ENCODE data around the gene NIPAL4.

NIPAL4 gene

DNA sequence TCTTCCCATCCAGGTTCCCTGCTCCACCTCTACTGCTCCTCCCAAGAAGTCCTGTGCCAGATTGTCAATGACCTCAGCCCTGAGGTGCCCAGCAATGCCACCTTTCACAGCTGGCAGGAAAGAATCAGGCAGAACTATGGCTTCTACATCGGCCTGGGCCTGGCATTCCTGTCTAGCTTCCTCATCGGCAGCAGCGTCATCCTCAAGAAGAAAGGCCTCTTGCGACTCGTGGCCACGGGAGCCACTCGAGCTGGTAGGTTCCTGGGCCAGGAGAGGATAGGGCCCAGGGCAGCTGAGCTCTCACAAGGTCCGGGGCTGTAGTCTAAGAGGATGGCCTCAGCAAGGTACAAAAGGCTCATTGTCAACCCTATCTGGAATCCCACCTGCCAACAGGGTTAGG is 3.1 kb downstream of the NIPAL4 start:
- TF ChIP-seq, protein P1, sequence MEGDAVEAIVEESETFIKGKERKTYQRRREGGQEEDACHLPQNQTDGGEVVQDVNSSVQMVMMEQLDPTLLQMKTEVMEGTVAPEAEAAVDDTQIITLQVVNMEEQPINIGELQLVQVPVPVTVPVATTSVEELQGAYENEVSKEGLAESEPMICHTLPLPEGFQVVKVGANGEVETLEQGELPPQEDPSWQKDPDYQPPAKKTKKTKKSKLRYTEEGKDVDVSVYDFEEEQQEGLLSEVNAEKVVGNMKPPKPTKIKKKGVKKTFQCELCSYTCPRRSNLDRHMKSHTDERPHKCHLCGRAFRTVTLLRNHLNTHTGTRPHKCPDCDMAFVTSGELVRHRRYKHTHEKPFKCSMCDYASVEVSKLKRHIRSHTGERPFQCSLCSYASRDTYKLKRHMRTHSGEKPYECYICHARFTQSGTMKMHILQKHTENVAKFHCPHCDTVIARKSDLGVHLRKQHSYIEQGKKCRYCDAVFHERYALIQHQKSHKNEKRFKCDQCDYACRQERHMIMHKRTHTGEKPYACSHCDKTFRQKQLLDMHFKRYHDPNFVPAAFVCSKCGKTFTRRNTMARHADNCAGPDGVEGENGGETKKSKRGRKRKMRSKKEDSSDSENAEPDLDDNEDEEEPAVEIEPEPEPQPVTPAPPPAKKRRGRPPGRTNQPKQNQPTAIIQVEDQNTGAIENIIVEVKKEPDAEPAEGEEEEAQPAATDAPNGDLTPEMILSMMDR (conservative IDR thresholded peaks at IDR 0.05; ENCODE audit: low read depth, low read length) = no peak
- DNase-seq (ENCODE audit: low read depth) = no peak
- no peak overlapping the region for H3K4me3 ChIP-seq (ENCODE audit: low read depth, low read length)

DNA sequence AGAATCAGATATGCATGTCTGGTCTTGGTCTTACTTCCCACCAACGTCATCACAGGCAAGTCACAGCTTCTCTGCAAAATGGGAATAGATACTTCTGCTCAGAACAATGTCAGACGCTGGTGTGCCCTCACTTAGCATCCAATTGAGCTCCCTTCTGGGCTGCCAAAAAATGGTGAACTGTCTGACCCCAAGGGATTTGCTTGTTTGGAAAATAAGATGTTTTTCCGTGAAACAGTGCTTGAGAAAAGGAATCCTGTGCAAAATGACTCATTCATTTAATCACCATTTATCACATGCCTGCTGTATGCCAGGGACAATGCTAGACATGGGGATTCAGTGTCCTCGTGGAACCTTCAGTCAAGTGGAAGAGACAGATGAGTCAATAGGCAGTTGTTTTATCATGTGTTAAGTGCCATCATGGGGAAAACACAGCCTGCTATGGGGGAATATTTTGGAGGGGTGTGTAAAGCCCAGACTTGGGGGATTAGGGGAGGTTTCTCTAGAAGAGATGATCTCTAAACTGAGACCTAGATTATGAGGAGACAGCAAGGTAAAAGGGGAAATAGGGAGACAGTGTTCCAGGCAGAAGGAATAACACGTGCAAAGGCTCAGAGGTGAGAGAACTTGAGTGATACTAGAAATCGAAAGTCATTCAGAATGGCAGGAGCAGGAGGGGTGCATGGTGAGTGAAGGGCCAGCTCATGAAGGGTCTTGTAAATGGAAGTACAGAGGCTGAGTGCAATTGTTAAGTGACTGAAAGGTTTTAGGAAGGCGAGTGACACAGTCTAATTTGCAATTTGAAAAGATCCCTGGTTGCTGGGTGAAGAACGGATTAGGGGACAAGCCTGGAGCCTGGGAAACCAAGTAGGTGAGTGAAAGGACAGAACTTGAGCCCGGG is 3.9 kb downstream of the NIPAL4 start:
- no peak for DNase-seq (ENCODE audit: low read depth)
- TF ChIP-seq, protein P1 (conservative IDR thresholded peaks at IDR 0.05; ENCODE audit: low read depth, low read length) = no peak
- no peak overlapping the region for H3K4me3 ChIP-seq (ENCODE audit: low read depth, low read length)

DNA sequence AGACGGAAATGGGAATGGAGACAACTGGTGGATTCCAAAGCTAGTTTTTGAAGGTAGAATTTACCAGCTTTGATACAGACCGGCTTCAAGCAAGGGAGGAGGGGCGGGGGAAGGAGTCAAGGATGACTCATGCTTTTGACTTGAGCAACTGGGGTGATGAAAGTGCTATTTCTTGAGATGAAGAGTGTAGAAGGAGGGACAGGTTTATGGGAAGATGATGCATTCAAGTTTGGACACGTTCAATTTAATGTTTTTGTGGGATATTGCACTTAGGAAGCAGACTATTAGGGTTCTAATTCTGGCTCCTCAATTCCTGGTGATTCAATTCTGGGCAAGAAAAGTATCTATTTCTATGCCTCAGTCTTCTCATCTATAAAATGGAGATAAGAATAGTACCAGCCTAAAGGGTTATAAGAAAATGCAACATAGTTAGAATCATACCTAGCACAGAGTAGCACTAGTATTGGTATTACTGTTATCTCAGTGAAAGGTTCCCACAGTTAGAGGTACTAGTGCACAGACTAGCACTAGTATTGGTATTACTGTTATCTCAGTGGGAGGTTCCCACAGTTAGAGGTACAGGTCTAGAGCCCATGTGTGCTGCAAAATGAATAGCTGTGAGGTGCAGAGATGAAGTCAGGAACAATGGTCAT is 4.6 kb downstream of the NIPAL4 start:
- DNase-seq (ENCODE audit: low read depth) = peak; percentile 93
- no peak overlapping the region for H3K4me3 ChIP-seq (ENCODE audit: low read depth, low read length)
- TF ChIP-seq, protein P1 (conservative IDR thresholded peaks at IDR 0.05; ENCODE audit: low read depth, low read length) = no peak

DNA sequence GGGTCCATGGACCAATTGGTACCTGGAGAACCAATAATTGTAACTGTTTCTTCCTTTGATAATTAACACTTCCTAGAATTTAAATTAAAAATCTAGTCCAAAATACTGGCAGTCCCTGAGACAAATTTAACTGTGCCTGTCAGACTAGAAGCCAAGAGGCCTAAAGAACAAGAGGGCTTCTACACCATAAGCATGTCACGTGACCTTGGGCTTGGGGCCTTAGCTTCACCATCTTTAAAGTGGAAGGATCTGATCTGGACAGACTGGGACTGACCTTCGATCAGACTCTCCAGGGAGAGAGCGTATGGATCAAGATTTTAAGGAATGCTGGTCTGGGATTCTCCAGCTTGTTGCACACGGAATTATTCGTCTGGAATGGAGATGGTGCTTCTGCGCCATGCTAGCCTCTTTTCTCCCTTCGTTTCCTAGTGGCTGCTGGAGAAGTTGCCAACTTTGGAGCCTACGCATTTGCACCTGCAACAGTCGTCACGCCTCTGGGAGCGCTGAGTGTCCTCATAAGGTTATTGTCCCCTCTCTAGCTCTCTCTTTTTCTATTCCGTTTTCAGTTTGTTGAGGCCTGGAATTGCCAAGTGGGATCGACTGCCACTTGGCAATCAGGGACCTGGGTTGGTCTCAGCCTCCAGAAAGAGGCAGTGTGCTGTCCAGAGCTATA is 8.4 kb downstream of the NIPAL4 start:
- TF ChIP-seq, protein P1 (conservative IDR thresholded peaks at IDR 0.05; ENCODE audit: low read depth, low read length) = no peak
- H3K4me3 ChIP-seq (ENCODE audit: low read depth, low read length) = no peak overlapping the region
- DNase-seq (ENCODE audit: low read depth) = no peak

DNA sequence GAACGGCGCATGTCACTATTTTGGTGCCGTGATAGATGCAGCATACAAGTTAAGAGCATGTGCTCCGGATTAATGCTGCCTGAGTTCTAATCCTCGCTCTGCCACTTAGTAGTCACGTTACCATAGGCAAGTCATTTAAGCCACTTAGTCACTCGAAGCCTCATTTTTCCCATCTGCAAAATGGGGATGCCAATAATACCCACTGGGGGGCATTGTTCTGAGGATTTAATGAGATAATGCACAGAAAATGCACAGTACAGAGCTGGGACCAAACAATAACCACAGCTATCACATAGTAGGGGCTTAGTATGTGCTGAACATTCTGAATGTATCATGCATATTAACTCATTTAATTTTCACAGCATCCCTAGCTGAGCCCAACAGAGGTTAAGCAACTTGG is 9.1 kb downstream of the NIPAL4 start:
- DNase-seq (ENCODE audit: low read depth) = no peak
- H3K4me3 ChIP-seq (ENCODE audit: low read depth, low read length) = no peak overlapping the region

DNA sequence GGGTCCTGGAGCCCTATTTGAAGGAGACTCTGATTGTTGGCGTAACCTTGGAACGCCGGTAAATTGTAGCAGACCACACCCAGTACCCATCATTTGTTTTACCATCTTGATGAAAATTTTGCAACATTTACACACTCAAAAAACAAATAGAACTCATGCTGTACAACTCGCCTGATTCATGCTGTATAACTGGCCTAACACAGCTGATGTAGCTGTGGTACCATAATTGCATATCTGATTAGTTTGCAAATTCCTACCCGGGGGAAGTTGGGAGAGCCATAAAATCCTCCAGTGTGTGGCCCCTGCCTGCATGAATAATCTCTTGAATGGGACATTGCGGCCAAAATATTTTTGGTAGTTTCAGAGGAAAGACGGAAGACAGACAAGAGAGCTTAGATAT is 9.7 kb downstream of the NIPAL4 start:
- DNase-seq (ENCODE audit: low read depth) = no peak
- H3K4me3 ChIP-seq (ENCODE audit: low read depth, low read length) = no peak overlapping the region
- TF ChIP-seq, protein P1 (conservative IDR thresholded peaks at IDR 0.05; ENCODE audit: low read depth, low read length) = no peak

More for the DNA sequence above, 9.1 kb downstream of the NIPAL4 start:
- TF ChIP-seq, protein P1 (conservative IDR thresholded peaks at IDR 0.05; ENCODE audit: low read depth, low read length) = no peak
